Neutrophil (primary cell): ENCODE results near the gene TBC1D5.

Experiments
- H3K27ac ChIP-seq: fragments of 200-600 bp; sonication (generic); 2 replicates; pipeline ENCODE4 v1.5.1; 2016; ENCODE audit warnings: mild to moderate bottlenecking, moderate library complexity
- H3K27me3 ChIP-seq: fragments of 200-600 bp; sonication (generic); 2 replicates; pipeline ENCODE4 v1.6.0; 2016; ENCODE audit warnings: mild to moderate bottlenecking
- H3K36me3 ChIP-seq: fragments of 200-600 bp; sonication (generic); 2 replicates; pipeline ENCODE4 v1.5.1; 2017
- H3K4me1 ChIP-seq, 2 experiments: fragments of 200-600 bp in 1 of 2; sonication (generic) in 1 of 2; 1 replicate in 1 of 2; 2 replicates in 1 of 2; pipeline versions ENCODE4 v1.5.1 to v1.6.1; 2013 to 2016; ENCODE audit warnings: low read depth in 1 of 2, low read length in 1 of 2, mild to moderate bottlenecking in 1 of 2, moderate library complexity in 1 of 2; ENCODE audit not compliant: control insufficient read depth in 1 of 2, insufficient read depth in 1 of 2
- H3K4me3 ChIP-seq, 2 experiments: fragments of 200-600 bp in 1 of 2; sonication (generic) in 1 of 2; 1 replicate in 1 of 2; 2 replicates in 1 of 2; pipeline ENCODE4 v1.5.1; 2013 to 2016; ENCODE audit warnings: low read depth in 1 of 2, low read length in 1 of 2, mild to moderate bottlenecking in 1 of 2, moderate library complexity in 1 of 2
- H3K9me3 ChIP-seq: fragments of 200-600 bp; sonication (generic); 2 replicates; pipeline ENCODE4 v1.5.1; 2016
- CTCF ChIP-seq: fragments of 200-600 bp; sonication (generic); IDR thresholded peaks from 2 replicates; pipeline ENCODE4 v1.5.1; 2016; ENCODE audit warnings: antibody characterized with exemption

TBC1D5 gene

GRCh38 chr3:17607905-17608304 is 134.5 kb downstream of the TBC1D5 start:
- no peaks in the 10 kb centered on the region for H3K36me3 ChIP-seq
- no peaks in the 10 kb centered on the region for H3K27me3 ChIP-seq
- no peak overlapping the region for H3K4me3 ChIP-seq
- H3K9me3 ChIP-seq, result no peaks in the 10 kb centered on the region
- no peak for TF ChIP-seq CTCF
- no peaks in the 10 kb centered on the region for H3K4me1 ChIP-seq
- no peak overlapping the region for H3K27ac ChIP-seq

GRCh38 chr3:17605934-17606333 is 136.5 kb downstream of the TBC1D5 start:
- TF ChIP-seq CTCF, result no peak
- no peak overlapping the region for H3K27ac ChIP-seq
- H3K9me3 ChIP-seq, result no peaks in the 10 kb centered on the region
- no peaks in the 10 kb centered on the region for H3K36me3 ChIP-seq
- no peaks in the 10 kb centered on the region for H3K27me3 ChIP-seq
- H3K4me3 ChIP-seq, result no peak overlapping the region
- H3K4me1 ChIP-seq, result no peaks in the 10 kb centered on the region

- Histone ChIP-seq H3K4me1 (no peaks in the 10 kb centered on the region), H3K9me3 (no peaks in the 10 kb centered on the region), H3K4me3 (no peak overlapping the region), H3K27me3 (no peaks in the 10 kb centered on the region), H3K27ac (no peak overlapping the region), H3K36me3 (no peaks in the 10 kb centered on the region)
- no peak for TF ChIP-seq CTCF
Observed at GRCh38 chr3:17605032-17605431, 137.4 kb downstream of the TBC1D5 start.

GRCh38 chr3:17602126-17602525 is 140.3 kb downstream of the TBC1D5 start:
- H3K4me1 ChIP-seq, result no peaks in the 10 kb centered on the region
- H3K27ac ChIP-seq, result no peak overlapping the region
- H3K36me3 ChIP-seq, result no peaks in the 10 kb centered on the region
- no peak for TF ChIP-seq CTCF
- H3K4me3 ChIP-seq, result no peak overlapping the region
- no peaks in the 10 kb centered on the region for H3K27me3 ChIP-seq
- H3K9me3 ChIP-seq, result no peaks in the 10 kb centered on the region

- no peak for TF ChIP-seq CTCF
- Histone ChIP-seq H3K27ac (no peak overlapping the region), H3K4me1 (no peaks in the 10 kb centered on the region), H3K4me3 (no peak overlapping the region), H3K36me3 (no peaks in the 10 kb centered on the region), H3K27me3 (no peaks in the 10 kb centered on the region), H3K9me3 (no peaks in the 10 kb centered on the region)
Observed at GRCh38 chr3:17592956-17593355, 149.5 kb downstream of the TBC1D5 start.

GRCh38 chr3:17590465-17590864 is 152.0 kb downstream of the TBC1D5 start:
- no peaks in the 10 kb centered on the region for H3K27me3 ChIP-seq

More at GRCh38 chr3:17590465-17590864, 152.0 kb downstream of the TBC1D5 start:
- TF ChIP-seq CTCF, result no peak
- no peak overlapping the region for H3K27ac ChIP-seq
- no peaks in the 10 kb centered on the region for H3K9me3 ChIP-seq
- no peaks in the 10 kb centered on the region for H3K36me3 ChIP-seq
- no peak overlapping the region for H3K4me3 ChIP-seq
- H3K4me1 ChIP-seq, result no peaks in the 10 kb centered on the region
